ENCODE results near the gene NUDT3.

The NUDT3 gene

GRCh38 chr6:34343806-34344205 is 48.7 kb downstream of the NUDT3 start:
- no peaks in the 10 kb centered on the region for H3F3A ChIP-seq (ENCODE audit: insufficient read depth, low read length)
- DNase-seq, result no peak
- H4K20me1 ChIP-seq (ENCODE audit: insufficient read depth, low read length), result no peaks in the 10 kb centered on the region
- no peak for TF ChIP-seq EZH2phosphoT487 (IDR thresholded peaks at IDR 0.05; ENCODE audit: low read length)
- TF ChIP-seq, protein P1, sequence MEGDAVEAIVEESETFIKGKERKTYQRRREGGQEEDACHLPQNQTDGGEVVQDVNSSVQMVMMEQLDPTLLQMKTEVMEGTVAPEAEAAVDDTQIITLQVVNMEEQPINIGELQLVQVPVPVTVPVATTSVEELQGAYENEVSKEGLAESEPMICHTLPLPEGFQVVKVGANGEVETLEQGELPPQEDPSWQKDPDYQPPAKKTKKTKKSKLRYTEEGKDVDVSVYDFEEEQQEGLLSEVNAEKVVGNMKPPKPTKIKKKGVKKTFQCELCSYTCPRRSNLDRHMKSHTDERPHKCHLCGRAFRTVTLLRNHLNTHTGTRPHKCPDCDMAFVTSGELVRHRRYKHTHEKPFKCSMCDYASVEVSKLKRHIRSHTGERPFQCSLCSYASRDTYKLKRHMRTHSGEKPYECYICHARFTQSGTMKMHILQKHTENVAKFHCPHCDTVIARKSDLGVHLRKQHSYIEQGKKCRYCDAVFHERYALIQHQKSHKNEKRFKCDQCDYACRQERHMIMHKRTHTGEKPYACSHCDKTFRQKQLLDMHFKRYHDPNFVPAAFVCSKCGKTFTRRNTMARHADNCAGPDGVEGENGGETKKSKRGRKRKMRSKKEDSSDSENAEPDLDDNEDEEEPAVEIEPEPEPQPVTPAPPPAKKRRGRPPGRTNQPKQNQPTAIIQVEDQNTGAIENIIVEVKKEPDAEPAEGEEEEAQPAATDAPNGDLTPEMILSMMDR (IDR thresholded peaks at IDR 0.05; ENCODE audit: low read length), result no peak
- no peaks in the 10 kb centered on the region for H3K36me3 ChIP-seq (replicated peaks; ENCODE audit: insufficient read depth, low read length)
- H3K27me3 ChIP-seq (replicated peaks; ENCODE audit: insufficient read depth, low read length), result no peaks in the 10 kb centered on the region
- H3K4me1 ChIP-seq (ENCODE audit: low read length), result peaks cover 6% of the 10 kb centered on the region
- H3K9me2 ChIP-seq (replicated peaks; ENCODE audit: insufficient read depth, low read length), result no peaks in the 10 kb centered on the region
- no peak overlapping the region for H3K27ac ChIP-seq (ENCODE audit: low read length)
- no peak overlapping the region for H3K4me3 ChIP-seq (ENCODE audit: low read length)
- peaks cover 76% of the 10 kb centered on the region for H3K79me2 ChIP-seq (ENCODE audit: low read length)
- H3K9ac ChIP-seq (ENCODE audit: low read length), result no peak overlapping the region
- H3K9me3 ChIP-seq (replicated peaks; ENCODE audit: insufficient read depth, low read length), result no peaks in the 10 kb centered on the region
- no peak overlapping the region for H3K4me2 ChIP-seq (ENCODE audit: low read depth, low read length)
- no peak overlapping the region for H2AFZ ChIP-seq (ENCODE audit: low read length)

GRCh38 chr6:34342247-34342646 is 50.2 kb downstream of the NUDT3 start:
- Histone ChIP-seq H3K9me3 (replicated peaks; ENCODE audit: insufficient read depth, low read length) (no peaks in the 10 kb centered on the region), H3K27me3 (replicated peaks; ENCODE audit: insufficient read depth, low read length) (no peaks in the 10 kb centered on the region), H3K4me2 (ENCODE audit: low read depth, low read length) (no peak overlapping the region), H3K36me3 (replicated peaks; ENCODE audit: insufficient read depth, low read length) (no peaks in the 10 kb centered on the region), H2AFZ (ENCODE audit: low read length) (no peak overlapping the region), H3K4me3 (ENCODE audit: low read length) (no peak overlapping the region), H3K9me2 (replicated peaks; ENCODE audit: insufficient read depth, low read length) (no peaks in the 10 kb centered on the region), H3K9ac (ENCODE audit: low read length) (no peak overlapping the region), H3F3A (ENCODE audit: insufficient read depth, low read length) (0 out of 2 replicates have a peak, but pooled peaks cover 3% of the 10 kb centered on the region), H3K4me1 (ENCODE audit: low read length) (peaks cover 12% of the 10 kb centered on the region), H4K20me1 (ENCODE audit: insufficient read depth, low read length) (no peaks in the 10 kb centered on the region), H3K27ac (ENCODE audit: low read length) (no peak overlapping the region), H3K79me2 (ENCODE audit: low read length) (peaks cover 76% of the 10 kb centered on the region)
- no peak for DNase-seq
- TF ChIP-seq, protein P1 (IDR thresholded peaks at IDR 0.05; ENCODE audit: low read length), result no peak
- no peak for TF ChIP-seq EZH2phosphoT487 (IDR thresholded peaks at IDR 0.05; ENCODE audit: low read length)
- no peak for TF ChIP-seq EZH2 (optimal IDR thresholded peaks at IDR 0.05; ENCODE audit: low read depth, low read length)

DNA sequence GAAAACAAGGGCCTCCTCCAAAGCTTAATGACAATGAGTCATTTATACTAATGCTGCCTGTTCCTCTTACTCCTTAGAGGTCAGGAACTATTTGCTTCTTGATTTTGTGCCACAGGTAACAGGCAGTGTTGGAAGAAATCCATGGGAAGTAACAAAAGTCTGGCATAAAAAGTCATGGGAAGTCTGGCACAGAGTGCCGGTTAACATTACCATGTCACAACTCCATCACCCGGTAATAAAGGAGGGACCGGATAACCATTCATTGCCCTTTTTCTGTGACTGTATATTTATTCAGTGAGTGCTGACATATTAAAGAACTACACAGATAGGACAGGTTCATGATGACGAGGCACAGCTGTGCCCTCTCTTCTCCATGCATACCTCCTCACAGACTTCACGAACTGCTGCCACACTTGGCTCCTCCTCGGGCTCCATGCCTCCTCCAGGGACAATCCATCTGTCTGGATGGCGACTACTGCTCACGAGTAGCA is 50.9 kb downstream of the NUDT3 start:
- Histone ChIP-seq H3K36me3 (replicated peaks; ENCODE audit: insufficient read depth, low read length) (no peaks in the 10 kb centered on the region), H4K20me1 (ENCODE audit: insufficient read depth, low read length) (no peaks in the 10 kb centered on the region), H3F3A (ENCODE audit: insufficient read depth, low read length) (0 out of 2 replicates have a peak, but pooled peaks cover 3% of the 10 kb centered on the region), H3K27ac (ENCODE audit: low read length) (no peak overlapping the region), H3K9me3 (replicated peaks; ENCODE audit: insufficient read depth, low read length) (no peaks in the 10 kb centered on the region), H3K9ac (ENCODE audit: low read length) (no peak overlapping the region), H3K79me2 (ENCODE audit: low read length) (peaks cover 69% of the 10 kb centered on the region), H3K4me1 (ENCODE audit: low read length) (peaks cover 12% of the 10 kb centered on the region), H3K9me2 (replicated peaks; ENCODE audit: insufficient read depth, low read length) (no peaks in the 10 kb centered on the region), H3K4me3 (ENCODE audit: low read length) (no peak overlapping the region), H3K4me2 (ENCODE audit: low read depth, low read length) (no peak overlapping the region), H3K27me3 (replicated peaks; ENCODE audit: insufficient read depth, low read length) (no peaks in the 10 kb centered on the region), H2AFZ (ENCODE audit: low read length) (no peak overlapping the region)
- DNase-seq, result no peak
- TF ChIP-seq, protein P1 (IDR thresholded peaks at IDR 0.05; ENCODE audit: low read length), result no peak
